ENCODE results near the gene DUSP2.

The DUSP2 gene

GRCh38 chr2:96120991-96121390 is 24.2 kb downstream of the DUSP2 start:
- no peak for TF ChIP-seq POLR2AphosphoS5 (IDR thresholded peaks at IDR 0.05; ENCODE audit: low read depth, low read length)
- no peak for TF ChIP-seq SIN3A (IDR thresholded peaks at IDR 0.05; ENCODE audit: borderline replicate concordance, insufficient read depth, low read length)
- no peak for TF ChIP-seq TAF1 (IDR thresholded peaks at IDR 0.05; ENCODE audit: borderline replicate concordance, insufficient read depth, low read length)
- TF ChIP-seq FOXP2 (optimal IDR thresholded peaks at IDR 0.05; ENCODE audit: borderline replicate concordance, extremely low read depth, extremely low read length, insufficient read depth) = no peak
- no peak for TF ChIP-seq REST (IDR thresholded peaks at IDR 0.05; ENCODE audit: insufficient read depth in 1 of 2, low read depth in 2 of 2, low read length in 2 of 2)

GRCh38 chr2:96120091-96120720 is 25.0 kb downstream of the DUSP2 start:
- TF ChIP-seq POLR2AphosphoS5 (IDR thresholded peaks at IDR 0.05; ENCODE audit: low read depth, low read length) (no peak), FOXP2 (optimal IDR thresholded peaks at IDR 0.05; ENCODE audit: borderline replicate concordance, extremely low read depth, extremely low read length, insufficient read depth) (no peak), REST (IDR thresholded peaks at IDR 0.05; ENCODE audit: insufficient read depth in 1 of 2, low read depth in 2 of 2, low read length in 2 of 2) (no peak), SIN3A (IDR thresholded peaks at IDR 0.05; ENCODE audit: borderline replicate concordance, insufficient read depth, low read length) (no peak)

- TF ChIP-seq FOXP2 (optimal IDR thresholded peaks at IDR 0.05; ENCODE audit: borderline replicate concordance, extremely low read depth, extremely low read length, insufficient read depth) (no peak), POLR2AphosphoS5 (IDR thresholded peaks at IDR 0.05; ENCODE audit: low read depth, low read length) (no peak), REST (IDR thresholded peaks at IDR 0.05; ENCODE audit: insufficient read depth in 1 of 2, low read depth in 2 of 2, low read length in 2 of 2) (no peak), TAF1 (IDR thresholded peaks at IDR 0.05; ENCODE audit: borderline replicate concordance, insufficient read depth, low read length) (no peak), SIN3A (IDR thresholded peaks at IDR 0.05; ENCODE audit: borderline replicate concordance, insufficient read depth, low read length) (no peak)
These were observed 25.9 kb downstream of the DUSP2 start for GRCh38 chr2:96119389-96119751.

- TF ChIP-seq FOXP2 (optimal IDR thresholded peaks at IDR 0.05; ENCODE audit: borderline replicate concordance, extremely low read depth, extremely low read length, insufficient read depth) (no peak), TAF1 (IDR thresholded peaks at IDR 0.05; ENCODE audit: borderline replicate concordance, insufficient read depth, low read length) (no peak), REST (IDR thresholded peaks at IDR 0.05; ENCODE audit: insufficient read depth in 1 of 2, low read depth in 2 of 2, low read length in 2 of 2) (no peak), POLR2AphosphoS5 (IDR thresholded peaks at IDR 0.05; ENCODE audit: low read depth, low read length) (no peak), SIN3A (IDR thresholded peaks at IDR 0.05; ENCODE audit: borderline replicate concordance, insufficient read depth, low read length) (no peak)
These were observed 26.4 kb downstream of the DUSP2 start for GRCh38 chr2:96118698-96119388.
